ENCODE results near the gene ZNF428.

The ZNF428 gene

GRCh38 chr19:43594710-43595604, 24.5 kb downstream of the ZNF428 start:
- H3K27ac ChIP-seq: peak overlapping the region; percentile 96
- H3K4me1 ChIP-seq (ENCODE audit: control insufficient read depth in 1 of 2, insufficient read depth in 1 of 2, low read depth in 1 of 2, low read length in 1 of 2): peaks cover 32 to 40% of the 10 kb centered on the region in 2 experiments
- H3K4me3 ChIP-seq (ENCODE audit: low read depth in 1 of 2, low read length in 1 of 2): peak overlapping the region; percentile 74 to 87
- no peaks in the 10 kb centered on the region for H3K27me3 ChIP-seq
- peaks cover 34% of the 10 kb centered on the region for H3K36me3 ChIP-seq
- TF ChIP-seq CTCF (IDR thresholded peaks at IDR 0.05): peak; percentile 77
- no peaks in the 10 kb centered on the region for H3K9me3 ChIP-seq

- no peak for TF ChIP-seq CTCF (IDR thresholded peaks at IDR 0.05)
- H3K4me3 ChIP-seq (ENCODE audit: low read depth in 1 of 2, low read length in 1 of 2): peak overlapping the region; percentile 74 to 87
- peak overlapping the region; percentile 96 for H3K27ac ChIP-seq
- peaks cover 32 to 40% of the 10 kb centered on the region in 2 experiments for H3K4me1 ChIP-seq (ENCODE audit: control insufficient read depth in 1 of 2, insufficient read depth in 1 of 2, low read depth in 1 of 2, low read length in 1 of 2)
- no peaks in the 10 kb centered on the region for H3K27me3 ChIP-seq
- peaks cover 26% of the 10 kb centered on the region for H3K36me3 ChIP-seq
- no peaks in the 10 kb centered on the region for H3K9me3 ChIP-seq
Observed at GRCh38 chr19:43594081-43594697, 25.2 kb downstream of the ZNF428 start.

- no peaks in the 10 kb centered on the region for H3K27me3 ChIP-seq
- no peak overlapping the region for H3K27ac ChIP-seq
- H3K4me3 ChIP-seq (ENCODE audit: low read depth in 1 of 2, low read length in 1 of 2): no peak overlapping the region
- peaks cover 32 to 39% of the 10 kb centered on the region in 2 experiments for H3K4me1 ChIP-seq (ENCODE audit: control insufficient read depth in 1 of 2, insufficient read depth in 1 of 2, low read depth in 1 of 2, low read length in 1 of 2)
- H3K36me3 ChIP-seq: peaks cover 20% of the 10 kb centered on the region
- no peak for TF ChIP-seq CTCF (IDR thresholded peaks at IDR 0.05)
- H3K9me3 ChIP-seq: no peaks in the 10 kb centered on the region
Observed at GRCh38 chr19:43592800-43593350, 26.6 kb downstream of the ZNF428 start.

- H3K27ac ChIP-seq: no peak overlapping the region
- H3K36me3 ChIP-seq: peaks cover 20% of the 10 kb centered on the region
- H3K4me3 ChIP-seq (ENCODE audit: low read depth in 1 of 2, low read length in 1 of 2): no peak overlapping the region
- no peaks in the 10 kb centered on the region for H3K9me3 ChIP-seq
- no peaks in the 10 kb centered on the region for H3K27me3 ChIP-seq
- peaks cover 27 to 32% of the 10 kb centered on the region in 2 experiments for H3K4me1 ChIP-seq (ENCODE audit: control insufficient read depth in 1 of 2, insufficient read depth in 1 of 2, low read depth in 1 of 2, low read length in 1 of 2)
- TF ChIP-seq CTCF (IDR thresholded peaks at IDR 0.05): no peak
Observed at GRCh38 chr19:43591904-43592772, 27.3 kb downstream of the ZNF428 start.

- H3K4me1 ChIP-seq (ENCODE audit: control insufficient read depth in 1 of 2, insufficient read depth in 1 of 2, low read depth in 1 of 2, low read length in 1 of 2): peaks cover 3 to 8% of the 10 kb centered on the region in 2 experiments
- H3K27ac ChIP-seq: no peak overlapping the region
- H3K9me3 ChIP-seq: no peaks in the 10 kb centered on the region
- H3K27me3 ChIP-seq: no peaks in the 10 kb centered on the region
- peaks cover 20% of the 10 kb centered on the region for H3K36me3 ChIP-seq
- TF ChIP-seq CTCF (IDR thresholded peaks at IDR 0.05): no peak
- no peak overlapping the region for H3K4me3 ChIP-seq (ENCODE audit: low read depth in 1 of 2, low read length in 1 of 2)
Observed at GRCh38 chr19:43589678-43590077, 29.8 kb downstream of the ZNF428 start.

Measured in neutrophil (primary cell).